Measurements from ENCODE around the gene CKS2.

Gene CKS2

GRCh38 chr9:89365532-89365912 lies 54.5 kb downstream of the CKS2 start:
- no peak overlapping the region for H3K4me3 ChIP-seq (ENCODE audit: low read depth, low read length)
- H3K9me3 ChIP-seq (ENCODE audit: severe bottlenecking) = no peaks in the 10 kb centered on the region
- peaks cover 20% of the 10 kb centered on the region for H3K36me3 ChIP-seq
- no peaks in the 10 kb centered on the region for H3K27me3 ChIP-seq (ENCODE audit: insufficient read depth, low read depth, severe bottlenecking)
- TF ChIP-seq CTCF (IDR thresholded peaks at IDR 0.05; ENCODE audit: low read depth, low read length) = no peak
- H3K27ac ChIP-seq = peak overlapping the region; percentile 59; the same call in 1 of the 2 replicates
- no peak for DNase-seq

Measured in WERI-Rb-1 (cell line).